GM12878 (cell line): Measurements from ENCODE around the gene COX6A2. TPM values are rescaled to one million over a fixed set of nuclear protein-coding genes. Genes with fewer than 3 reads are reported as not detected.

Experiments
- ATAC-seq: fragments of 200-7000 bp; cut with Tn5 transposase; 3 replicates; pipeline ENCODE4 v1.9.1; 2020; ENCODE audit warnings: mild to moderate bottlenecking, moderate library complexity
- BruUV-seq: library from RNA; stranded (reverse); fragments of 400-500 nt; replicated peaks from 2 replicates; lab custom pipeline; 2021; lab: Mats Ljungman, UMichigan
- CTCF ChIA-PET: fragments of 300-600 bp; sonication (Branson Sonifier 250); formaldehyde crosslinking; extraction: SDS; loops from one replicate; lab custom pipeline; 2021; ENCODE audit warnings: inconsistent platforms; lab: Yijun Ruan, JAX
- POLR2A ChIA-PET: fragments of 350-600 bp; formaldehyde crosslinking; extraction: SDS; loops from one replicate; lab custom pipeline; 2021; ENCODE audit warnings: inconsistent platforms; lab: Charles Lee
- RAD21 ChIA-PET: fragments of 300-600 bp; sonication (Branson Sonifier 250); formaldehyde crosslinking; loops from one replicate; lab custom pipeline; 2023; ENCODE audit warnings: antibody characterized with exemption; ENCODE audit not compliant: unreplicated experiment; lab: Charles Lee
- SMC1A ChIA-PET: fragments of 300-600 bp; sonication (Branson Sonifier 250); formaldehyde crosslinking; loops from one replicate; lab custom pipeline; 2023; ENCODE audit not compliant: unreplicated experiment, uncharacterized antibody; lab: Charles Lee
- DNase-seq: peaks from one replicate; pipeline ENCODE4 v3.0.0-alpha.2; 2011; ENCODE audit warnings: low read depth, low spot score
- FAIRE-seq: peaks from 3 replicates; lab custom pipeline; 2011; peaks lifted over from hg19 to GRCh38; lab: Jason Lieb, UNC
- H2AFZ ChIP-seq: 2 replicates; pipeline ENCODE4 v1.6.0; 2011; ENCODE audit warnings: low read depth, low read length, control low read depth; ENCODE audit not compliant: control insufficient read depth
- H3K27ac ChIP-seq: 2 replicates; pipeline ENCODE4 v1.5.1; 2011; ENCODE audit warnings: control low read depth; ENCODE audit not compliant: control insufficient read depth, insufficient read depth
- H3K27me3 ChIP-seq, 2 experiments: replicated peaks in 1 of 2; 2 replicates each; pipeline versions ENCODE4 v1.6.0 to v1.6.1; 2011; ENCODE audit warnings: low read length in 1 of 2; ENCODE audit not compliant: control insufficient read depth in 2 of 2, insufficient read depth in 2 of 2
- H3K36me3 ChIP-seq, 2 experiments: 2 replicates each; pipeline ENCODE4 v1.5.1; 2011; ENCODE audit warnings: low read length in 1 of 2; ENCODE audit not compliant: control insufficient read depth in 2 of 2, insufficient read depth in 2 of 2
- H3K4me1 ChIP-seq: 2 replicates; pipeline ENCODE4 v1.6.1; 2011; ENCODE audit warnings: mild to moderate bottlenecking, low read length, moderate library complexity, mixed read lengths; ENCODE audit not compliant: control insufficient read depth, insufficient read depth
- H3K4me2 ChIP-seq: 2 replicates; pipeline ENCODE4 v1.6.0; 2011; ENCODE audit warnings: control low read depth; ENCODE audit not compliant: control insufficient read depth, insufficient read depth
- H3K4me3 ChIP-seq: fragments of 200-600 bp; sonication (generic); 2 replicates; pipeline ENCODE4 v1.5.1; 2016
- H3K79me2 ChIP-seq: 2 replicates; pipeline ENCODE4 v1.6.0; 2011; ENCODE audit warnings: low read length; ENCODE audit not compliant: control insufficient read depth, insufficient read depth
- H3K9ac ChIP-seq: 2 replicates; pipeline ENCODE4 v1.8.0; 2011; ENCODE audit warnings: low read length, control low read depth, mixed read lengths; ENCODE audit not compliant: control insufficient read depth, insufficient read depth
- H3K9me3 ChIP-seq: replicated peaks from 3 replicates; pipeline ENCODE4 v1.5.1; 2011; ENCODE audit warnings: mild to moderate bottlenecking, low read length; ENCODE audit not compliant: control insufficient read depth, insufficient read depth
- H4K20me1 ChIP-seq: 2 replicates; pipeline ENCODE4 v1.6.0; 2011; ENCODE audit not compliant: control insufficient read depth, insufficient read depth
- CEBPB ChIP-seq, 2 experiments: fragments of 150-350 bp in 1 of 2; IDR thresholded peaks; 2 replicates each; pipeline ENCODE4 v1.6.1; 2012 to 2014; ENCODE audit warnings: low read depth in 2 of 2, low read length in 2 of 2, borderline replicate concordance in 1 of 2, inconsistent platforms in 1 of 2
- CEBPZ ChIP-seq: fragments of 150-350 bp; IDR thresholded peaks from 2 replicates; pipeline ENCODE4 v1.6.1; 2016; ENCODE audit warnings: low read depth, low read length
- CHD2 ChIP-seq: IDR thresholded peaks from 2 replicates; pipeline ENCODE4 v1.6.1; 2011; ENCODE audit warnings: low read depth, low read length, improper control_type of control experiment, borderline replicate concordance
- EP300 ChIP-seq, 2 experiments: fragments of 150-350 bp in 1 of 2; IDR thresholded peaks; 2 replicates each; pipeline ENCODE4 v1.6.1; 2011 to 2012; ENCODE audit warnings: low read depth in 2 of 2, low read length in 2 of 2, borderline replicate concordance in 1 of 2, improper control_type of control experiment in 1 of 2, inconsistent platforms in 1 of 2; ENCODE audit not compliant: control insufficient read depth in 1 of 2
- NKRF ChIP-seq: fragments of 450-650 bp; conservative IDR thresholded peaks from 2 replicates; pipeline ENCODE4 v1.6.1; 2017; ENCODE audit warnings: mild to moderate bottlenecking, moderate library complexity
- PAX8 ChIP-seq: fragments of 450-650 bp; IDR thresholded peaks from 2 replicates; pipeline ENCODE4 v1.6.1; 2017; ENCODE audit warnings: mild to moderate bottlenecking, moderate library complexity
- POLR2AphosphoS2 ChIP-seq: IDR thresholded peaks from 2 replicates; pipeline ENCODE4 v1.6.1; 2011; ENCODE audit warnings: low read depth, mild to moderate bottlenecking, low read length, improper control_type of control experiment, moderate library complexity
- SIX5 ChIP-seq: IDR thresholded peaks from 2 replicates; pipeline ENCODE4 v1.6.1; 2011; ENCODE audit warnings: mild to moderate bottlenecking, low read depth, low read length, moderate library complexity; ENCODE audit not compliant: severe bottlenecking
- SMAD5 ChIP-seq: IDR thresholded peaks from 2 replicates; pipeline ENCODE4 v1.6.1; 2016; ENCODE audit warnings: antibody characterized with exemption, low read depth
- ZBTB40 ChIP-seq: fragments of 450-650 bp; IDR thresholded peaks from 2 replicates; pipeline ENCODE4 v1.6.1; 2016; ENCODE audit warnings: mild to moderate bottlenecking, moderate library complexity, borderline replicate concordance
- ZNF384 ChIP-seq: IDR thresholded peaks from 2 replicates; pipeline ENCODE4 v1.6.1; 2012; ENCODE audit warnings: low read depth, mild to moderate bottlenecking, low read length, improper control_type of control experiment, borderline replicate concordance
- WGBS: methylation state at CpG from one replicate; pipeline ENCODE4 v1.1.6; 2016; ENCODE audit warnings: low lambda C conversion rate; ENCODE audit not compliant: insufficient replicate concordance, insufficient coverage; ENCODE audit errors: missing lambda C conversion rate; 5-methylcytosine and 5-hydroxymethylcytosine counted together
- in situ Hi-C: fragments of 300-500 bp; cut with MboI; formaldehyde crosslinking; loops from 9 replicates; pipeline ENCODE4 v1.14.3; 2018; ENCODE audit warnings: mixed read lengths
- intact Hi-C: fragments of 100-400 bp; cut with micrococcal nuclease; formaldehyde crosslinking; loops from one replicate; pipeline ENCODE4 v1.14.2; 2022; ENCODE audit not compliant: unreplicated experiment
- polyA plus RNA-seq, 11 experiments: library from polyadenylated mRNA; depleted of rRNA in 4 of 11; unstranded in 6 of 11; stranded (reverse) in 5 of 11; fragments of >200 nt; fragmentation: Nextera tagmentation in 4 of 11; fragmentation: Illumina TruSeq in 1 of 11; extraction: Ambion mirVana in 4 of 11; extraction: Trizol in 1 of 11; gene quantifications; 1 replicate in 1 of 11; 2 replicates in 10 of 11; pipeline versions ENCODE4 v1.2.1 to v1.2.3, GENCODE V29; 2011 to 2016; ENCODE audit warnings: inconsistent platforms in 2 of 11, missing spikeins in 2 of 11, low read depth in 1 of 11
- total RNA-seq, 4 experiments: library from RNA; depleted of rRNA in 3 of 4; stranded (reverse); fragments of >200 nt in 3 of 4; fragmentation: Illumina TruSeq in 1 of 4; extraction: Trizol in 1 of 4; gene quantifications; 2 replicates each; pipeline versions ENCODE4 v1.2.1 to v1.2.3, GENCODE V29; 2013 to 2021

Gene COX6A2
- total and polyA plus RNA-seq, 10 of the 15 experiments (the other 5 are each of a cell fraction or from before 2014, with no cell fraction given), result not detected

GRCh38 chr16:31440516-31441184 is 12.5 kb upstream of the COX6A2 start (continued):
- no peak for TF ChIP-seq NKRF

GRCh38 chr16:31439519-31439918 is 11.4 kb upstream of the COX6A2 start:
- no peak overlapping the region; the same call in 1 of the 2 replicates for H3K4me2 ChIP-seq
- H3K4me1 ChIP-seq, result no peaks in the 10 kb centered on the region
- no peak overlapping the region for H3K27ac ChIP-seq
- POLR2A ChIA-PET, result no interaction called here
- no peaks in the 10 kb centered on the region for H4K20me1 ChIP-seq
- no peak overlapping the region for H2AFZ ChIP-seq
- CTCF ChIA-PET, result interaction anchor here (1.2 to 5.7 kb wide), 7 partner anchors 9 to 486 kb away, joined by 3 to 45 read pairs (median 5); no protein-coding TSS in a partner anchor
- no peaks in the 10 kb centered on the region for H3K79me2 ChIP-seq
- FAIRE-seq (no peak), ATAC-seq (no peak), DNase-seq (no peak)
- H3K9ac ChIP-seq, result no peak overlapping the region
- RAD21 ChIA-PET, result interaction anchor here (0.5 to 1.9 kb wide), 5 partner anchors 9 to 337 kb away, joined by 3 to 5 read pairs (median 4); no protein-coding TSS in a partner anchor
- no peaks in the 10 kb centered on the region for H3K36me3 ChIP-seq
- H3K9me3 ChIP-seq, result no peaks in the 10 kb centered on the region
- intact Hi-C loops (no loop called here), in situ Hi-C loops (loop anchor here (25.0 kb wide), 1 partner anchor 452 kb away; the partner anchor contains the start of gene HSD3B7)
- BruUV-seq, result no TSS peak
- 46% methylated on average over 3 of the region's 3 CpGs for WGBS
- H3K27me3 ChIP-seq, result no peaks in the 10 kb centered on the region
- SMC1A ChIA-PET, result interaction anchor here (1.1 to 5.5 kb wide), 9 partner anchors 9 to 437 kb away, joined by 3 to 31 read pairs (median 4); partner anchors contain the start of gene COX6A2
- no peak overlapping the region for H3K4me3 ChIP-seq
- TF ChIP-seq ZNF384 (no peak), SMAD5 (no peak), EP300 (IDR thresholded peaks at IDR 0.05; ENCODE audit: borderline replicate concordance in 1 of 2, control insufficient read depth in 1 of 2, low read depth in 2 of 2, low read length in 2 of 2) (no peak), ZBTB40 (no peak), SIX5 (no peak), POLR2AphosphoS2 (no peak), CHD2 (no peak), PAX8 (no peak), CEBPB (IDR thresholded peaks at IDR 0.05; ENCODE audit: borderline replicate concordance in 1 of 2, low read depth in 2 of 2, low read length in 2 of 2) (no peak), CEBPZ (no peak)
